IPS-NIHi11 (cell line): Measurements from ENCODE around the gene CBX6.
A peak's percentile ranks its signal among the peaks of the same experiment; 100 is the strongest.
"Not testable (repeated sequence)": the region's sequence is repeated elsewhere in the genome, so short reads cannot be mapped to it uniquely, and the experiment has no call there.

Source experiments
- DNase-seq: peaks from one replicate; pipeline ENCODE4 v3.0.0; 2012; ENCODE audit warnings: mixed read lengths, low spot score

CBX6 gene

GRCh38 chr22:38861170-38861876 lies 10.7 kb downstream of the CBX6 start:
- DNase-seq: no peak

DNA sequence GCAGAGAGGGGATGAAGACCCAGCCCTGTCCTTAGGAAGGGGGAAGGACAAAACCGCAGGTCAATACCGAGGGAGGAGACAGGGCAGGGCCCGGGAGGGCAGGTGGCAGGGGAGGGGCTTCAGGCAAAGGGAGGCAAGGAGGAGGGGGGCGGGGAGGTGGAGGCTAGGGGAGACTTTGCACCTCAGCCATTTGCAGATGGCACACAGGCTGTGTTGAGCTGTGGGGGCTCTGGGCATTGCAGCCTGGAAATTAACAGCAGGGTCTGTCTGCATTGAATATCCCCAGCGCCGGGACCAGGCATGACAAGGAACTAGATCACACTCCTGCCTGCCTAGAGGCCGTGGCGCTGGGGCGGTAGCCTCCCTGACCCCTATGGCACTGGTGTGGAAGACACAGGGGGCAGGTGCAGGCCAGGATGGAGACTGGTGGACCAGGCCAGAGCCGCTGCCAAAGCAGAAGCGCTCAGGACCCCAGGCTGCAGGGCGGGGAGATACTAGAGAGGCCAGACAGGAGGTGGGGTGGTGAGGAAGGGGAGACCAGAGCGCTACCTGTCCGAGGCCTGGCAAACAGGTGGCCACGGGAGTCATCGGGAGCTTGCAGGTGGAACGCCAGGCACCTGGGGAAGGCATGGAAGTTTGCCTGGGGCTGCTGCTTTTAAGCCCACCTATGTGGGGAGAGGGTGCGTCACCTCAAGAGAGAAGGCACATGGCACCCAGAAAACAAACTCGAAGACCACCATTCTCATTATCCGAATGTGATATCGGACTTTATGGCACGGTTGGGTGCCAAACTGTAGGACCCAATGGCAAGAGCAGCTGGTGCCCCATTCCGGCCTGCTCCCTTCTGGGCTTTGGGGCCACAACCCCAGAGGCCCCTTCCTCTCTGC lies 11.5 kb downstream of the CBX6 start:
- peak; percentile 44 for DNase-seq

- DNase-seq: no peak
Measured at GRCh38 chr22:38859581-38860282, 12.3 kb downstream of the CBX6 start.

DNA sequence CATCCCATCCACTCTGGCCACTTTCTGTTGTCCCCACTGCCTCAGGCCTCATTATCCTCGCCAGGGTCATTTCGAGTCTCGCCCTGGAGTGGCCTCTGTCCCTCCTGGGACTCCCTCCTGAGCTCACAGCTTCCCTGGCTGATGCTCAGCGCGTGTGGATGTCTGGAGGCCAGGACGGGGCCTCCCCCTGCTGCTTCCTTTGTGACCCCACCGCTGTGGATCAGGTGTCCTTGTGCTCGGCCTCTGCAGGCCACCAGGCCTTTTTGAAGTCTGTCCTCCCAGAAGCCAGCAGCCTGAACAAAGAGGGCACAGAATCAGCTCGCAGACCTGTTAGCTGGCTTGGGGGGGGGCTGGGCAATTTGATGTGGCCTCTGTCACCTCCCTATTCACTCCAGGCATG lies 13.5 kb downstream of the CBX6 start:
- DNase-seq: no peak

DNA sequence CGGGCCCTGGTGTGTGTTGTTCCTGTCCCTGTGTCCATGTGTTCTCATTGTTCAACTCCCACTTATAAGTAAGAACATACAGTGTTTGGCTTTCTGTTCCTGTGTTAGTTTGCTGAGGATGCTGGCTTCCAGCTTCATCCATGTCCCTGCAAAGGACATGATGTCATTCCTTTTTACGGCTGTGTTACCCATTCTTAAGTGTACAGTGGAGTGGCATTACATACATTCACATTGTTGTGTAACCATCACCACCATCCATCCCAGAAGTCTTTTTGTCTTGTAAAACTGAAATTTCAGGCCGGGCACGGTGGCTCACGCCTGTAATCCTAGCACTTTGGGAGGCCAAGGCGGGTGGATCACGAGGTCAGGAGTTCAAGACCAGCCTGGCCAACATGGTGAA lies 17.5 kb downstream of the CBX6 start:
- DNase-seq: not testable (repeated sequence)

GRCh38 chr22:38853883-38854282 lies 18.1 kb downstream of the CBX6 start:
- DNase-seq: not testable (repeated sequence)

- no peak for DNase-seq
Measured at GRCh38 chr22:38853196-38853651, 18.8 kb downstream of the CBX6 start.

DNA sequence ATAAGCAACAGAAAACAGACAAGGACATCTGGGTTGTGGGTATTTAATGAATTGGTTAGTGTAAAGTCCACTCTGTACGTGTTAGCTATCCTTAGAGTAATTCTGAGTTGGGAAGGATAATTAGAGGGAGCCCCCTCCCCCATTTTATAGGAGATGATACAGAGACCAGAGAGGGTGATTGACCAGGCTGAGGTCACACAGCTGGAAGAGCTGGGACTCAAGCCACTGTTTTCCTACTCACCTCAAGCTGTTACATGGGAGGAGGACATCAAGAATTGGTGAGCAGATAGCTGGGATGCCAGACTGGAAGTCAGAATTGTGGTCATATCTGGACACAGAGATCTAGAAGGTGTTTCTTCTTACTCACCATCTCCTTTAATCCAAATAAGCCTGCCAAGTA lies 19.5 kb downstream of the CBX6 start:
- no peak for DNase-seq

DNA sequence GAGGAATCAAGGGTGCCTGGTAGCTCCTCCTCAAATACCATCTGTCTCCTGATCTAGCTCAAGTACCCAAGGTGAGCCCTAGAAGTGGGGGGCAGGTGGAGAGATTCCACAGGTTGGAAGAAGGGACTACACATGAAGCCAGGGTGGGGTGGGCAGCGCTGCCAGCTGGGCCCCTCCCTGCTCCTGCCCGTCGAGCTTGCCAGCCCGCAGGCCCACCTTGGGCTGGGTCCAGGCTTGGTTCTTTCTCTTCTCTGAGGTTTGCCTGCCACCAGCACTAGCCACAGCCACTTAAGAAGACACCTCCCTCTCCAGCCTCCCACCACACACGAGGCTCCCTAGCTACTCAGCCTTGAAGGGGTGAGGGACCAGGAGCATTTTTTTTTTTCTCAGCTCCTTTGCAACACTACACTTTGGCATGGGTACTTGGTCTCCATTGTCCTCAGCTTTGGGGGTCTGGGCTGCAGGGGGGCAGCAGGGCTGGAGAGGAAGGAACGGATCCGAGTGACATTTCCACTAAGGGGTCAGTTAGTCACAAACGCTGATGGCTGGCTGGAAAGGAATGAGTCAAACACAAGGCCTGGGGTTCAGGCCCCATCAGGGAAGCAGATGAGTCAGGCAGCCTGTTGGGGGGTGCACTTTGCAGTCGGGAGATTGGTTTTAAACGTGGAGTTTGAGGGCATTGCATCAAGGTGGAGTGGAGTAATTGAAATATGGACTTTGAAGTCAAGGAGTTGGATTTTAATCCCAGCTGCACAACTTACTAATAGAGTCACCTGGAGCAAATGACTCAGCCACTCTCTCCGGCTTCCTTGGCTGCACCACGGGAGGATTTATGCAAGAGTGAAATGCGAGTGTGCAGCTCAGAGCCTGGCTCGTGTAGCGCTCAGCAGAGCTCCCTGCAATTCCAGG lies 20.8 kb downstream of the CBX6 start:
- no peak for DNase-seq

GRCh38 chr22:38850399-38850798 lies 21.6 kb downstream of the CBX6 start:
- no peak for DNase-seq

DNA sequence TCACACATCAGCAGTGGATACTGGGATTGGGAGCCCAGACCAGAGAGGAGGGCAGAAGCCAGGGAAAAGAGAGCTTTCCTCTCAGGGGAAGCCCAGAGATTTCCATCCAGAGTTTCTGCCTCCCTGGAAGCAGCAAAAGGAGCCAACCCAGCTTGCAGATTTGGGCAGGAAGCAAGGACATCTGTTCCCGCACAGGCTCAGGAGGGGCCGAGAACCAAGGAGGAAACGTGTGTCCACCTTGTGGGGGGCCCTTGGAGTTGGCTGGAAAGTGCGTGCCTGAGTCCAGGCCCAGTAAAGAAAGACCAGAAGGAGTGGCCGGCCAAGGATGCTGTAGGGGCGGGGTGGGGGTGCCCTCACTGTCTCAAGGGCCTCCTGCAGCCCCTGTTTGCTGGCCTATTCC lies 22.2 kb downstream of the CBX6 start:
- DNase-seq: no peak

- no peak for DNase-seq
Measured at GRCh38 chr22:38846412-38846811, 25.6 kb downstream of the CBX6 start.

- no peak for DNase-seq
Measured at GRCh38 chr22:38845004-38845740, 26.8 kb downstream of the CBX6 start.

- DNase-seq: no peak
Measured at GRCh38 chr22:38844315-38845003, 27.6 kb downstream of the CBX6 start.

DNA sequence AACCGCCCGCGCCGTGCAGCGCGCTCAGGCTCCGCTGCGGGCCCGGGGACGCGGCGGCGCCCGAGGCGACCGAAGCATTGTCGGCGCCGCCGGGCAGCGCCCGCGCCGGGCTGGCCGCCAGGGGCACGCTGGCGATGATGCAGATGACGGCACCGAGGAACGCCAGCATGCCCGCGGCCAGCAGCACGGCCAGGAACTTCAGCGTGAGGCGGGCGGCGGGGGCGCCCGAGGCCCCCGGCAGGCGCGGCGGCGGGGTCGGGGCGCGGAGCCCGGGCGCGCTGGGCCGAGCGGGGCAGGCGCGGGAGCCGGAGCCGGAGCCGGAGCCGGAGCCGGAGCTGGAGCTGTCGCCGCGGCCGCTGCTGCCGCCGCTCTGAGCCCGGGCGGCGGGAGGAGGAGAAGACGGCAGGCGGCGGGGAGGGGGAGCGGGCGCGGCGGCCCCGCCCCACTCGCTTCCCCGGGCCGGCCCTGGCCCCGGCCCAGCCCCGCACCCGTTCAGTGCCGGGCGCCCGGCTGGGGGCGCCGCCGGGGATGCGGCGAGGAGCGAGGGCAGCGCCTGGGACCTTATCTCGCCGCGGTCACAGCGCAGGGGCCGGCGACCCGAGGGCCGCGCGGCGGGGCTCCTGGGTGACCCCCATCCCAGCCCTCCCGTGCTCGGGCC lies 28.2 kb downstream of the CBX6 start, which contains the start of gene NPTXR:
Gene NPTXR (minus strand): TSS at position 372 of the 658 bp plus-strand sequence.
- peak; percentile 95 for DNase-seq

DNA sequence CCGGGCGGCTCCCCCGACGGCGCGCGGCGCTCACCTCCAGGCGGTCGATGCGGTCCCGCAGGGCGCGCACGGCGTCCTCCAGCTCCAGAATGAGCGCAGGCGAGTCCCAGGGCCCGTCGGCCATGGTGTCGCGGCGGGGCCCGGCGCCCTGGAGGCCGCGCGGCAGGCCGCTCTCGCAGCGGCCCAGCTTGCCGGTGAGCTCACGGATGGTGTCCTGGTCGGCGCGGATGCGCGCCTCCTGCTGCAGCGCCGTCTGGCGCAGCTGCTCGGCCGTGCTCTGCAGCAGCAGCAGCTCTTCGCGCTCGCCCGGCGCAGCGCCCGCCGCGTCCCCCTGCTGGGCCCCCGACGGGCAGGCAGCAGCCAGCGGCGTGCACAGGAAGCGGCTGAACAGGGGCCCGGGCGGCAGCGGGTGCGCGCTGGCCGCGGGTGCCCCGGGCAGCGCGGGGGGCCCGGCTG lies 28.8 kb downstream of the CBX6 start:
- peak; percentile 89 for DNase-seq

DNA sequence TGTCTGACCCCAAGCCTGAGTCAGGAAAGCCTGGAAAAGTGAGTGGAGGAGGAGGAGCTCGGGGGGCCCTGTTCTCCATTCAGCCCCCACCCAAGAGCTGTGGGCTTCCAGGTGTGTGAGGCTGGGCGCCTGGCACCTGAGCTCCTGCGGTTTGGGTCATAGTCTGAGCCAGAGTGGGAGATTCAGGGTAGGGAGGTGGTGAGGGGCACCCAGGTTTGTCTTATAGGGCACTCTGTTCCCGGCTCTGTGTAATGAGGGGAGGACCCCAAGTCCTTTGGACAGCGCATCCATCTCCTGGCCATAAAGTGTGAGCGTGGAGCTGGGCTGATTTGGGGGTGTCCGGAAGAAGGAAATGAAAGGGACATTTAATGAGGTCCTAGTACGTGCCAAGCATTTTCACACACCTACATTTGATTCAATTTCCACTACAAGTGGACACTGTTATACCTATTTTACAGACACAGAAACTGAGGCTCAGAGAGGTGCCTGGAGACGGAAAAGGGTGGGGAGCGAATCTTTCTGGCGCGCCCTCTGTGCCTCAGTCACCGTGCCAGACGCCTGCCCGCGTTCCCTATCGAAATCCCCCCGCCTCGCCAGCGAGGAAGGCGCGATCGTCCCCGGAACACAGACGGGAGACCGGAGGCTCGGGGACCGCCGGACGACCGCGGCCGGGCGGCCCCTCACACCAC lies 29.4 kb downstream of the CBX6 start:
- no peak for DNase-seq

- no peak for DNase-seq
Measured at GRCh38 chr22:38841635-38842034, 30.4 kb downstream of the CBX6 start.

GRCh38 chr22:38841211-38841610 lies 30.8 kb downstream of the CBX6 start:
- DNase-seq: no peak
